Activated naive CD8-positive, alpha-beta T cell treated with anti-CD3 and anti-CD28 coated beads, Interleukin-2, amount 10 ng/mL, durations not matched to agents 7 days and 5 days (primary cell): ENCODE measurements around the gene ABCB6. TPM values are rescaled to one million over a fixed set of nuclear protein-coding genes. Genes with fewer than 3 reads are reported as not detected.
A peak's percentile ranks its signal among the peaks of the same experiment; 100 is the strongest.

Source experiments
- ATAC-seq: fragments of 150-1000 bp; cut with Tn5 transposase; one replicate; pipeline ENCODE4 v1.10.0; 2021; ENCODE audit warnings: low read depth, moderate library complexity
- POLR2A ChIA-PET: fragments of 350-600 bp; sonication (Branson Sonifier 250); formaldehyde crosslinking; loops from one replicate; lab custom pipeline; 2021; ENCODE audit warnings: antibody characterized with exemption; lab: Charles Lee
- DNase-seq: peaks from one replicate; pipeline ENCODE4 v3.0.0; 2021
- H3K27ac Mint-ChIP-seq: one replicate; pipeline ENCODE4 v1.8.0; 2022; ENCODE audit warnings: mild to moderate bottlenecking, mixed read lengths
- H3K27me3 Mint-ChIP-seq: one replicate; pipeline ENCODE4 v1.8.0; 2022; ENCODE audit warnings: mild to moderate bottlenecking, moderate library complexity, mixed read lengths
- H3K36me3 Mint-ChIP-seq: one replicate; pipeline ENCODE4 v1.8.0; 2021; ENCODE audit warnings: mild to moderate bottlenecking, mixed read lengths
- H3K4me1 Mint-ChIP-seq: one replicate; pipeline ENCODE4 v1.8.0; 2021; ENCODE audit warnings: mixed read lengths
- H3K4me3 Mint-ChIP-seq: one replicate; pipeline ENCODE4 v1.8.0; 2022; ENCODE audit warnings: mild to moderate bottlenecking, moderate library complexity, mixed read lengths
- H3K9me3 Mint-ChIP-seq: one replicate; pipeline ENCODE4 v1.8.0; 2021; ENCODE audit warnings: mixed read lengths
- total RNA-seq, 2 experiments: library from RNA; stranded (reverse); gene quantifications; one replicate each; pipeline ENCODE4 v1.2.3, GENCODE V29; 2021

The ABCB6 gene
- total RNA-seq, 2 experiments from 2014 or later: 13.1 to 14.3 TPM

GRCh38 chr2:219216535-219216915 is 2.2 kb downstream of the ABCB6 start:
- H3K27ac Mint-ChIP-seq: no peak overlapping the region
- ATAC-seq: no peak

GRCh38 chr2:219215871-219216534 is 2.8 kb downstream of the ABCB6 start:
- no peak for DNase-seq
- peaks cover 23% of the 10 kb centered on the region for H3K4me1 Mint-ChIP-seq
- POLR2A ChIA-PET: interaction anchor here (0.7 to 3.7 kb wide), 5 partner anchors 10 to 39 kb away, joined by 3 to 34 read pairs (median 7); partner anchors contain the start of genes ANKZF1, ATG9A, CNPPD1 and STK16
- H3K36me3 Mint-ChIP-seq: peaks cover 18% of the 10 kb centered on the region
- ATAC-seq: no peak
- H3K9me3 Mint-ChIP-seq: no peaks in the 10 kb centered on the region
- H3K27me3 Mint-ChIP-seq: no peaks in the 10 kb centered on the region
- H3K27ac Mint-ChIP-seq: no peak overlapping the region
- H3K4me3 Mint-ChIP-seq: no peak overlapping the region

More at GRCh38 chr2:219216535-219216915, 2.2 kb downstream of the ABCB6 start:
- POLR2A ChIA-PET: interaction anchor here (1.1 to 3.7 kb wide), 3 partner anchors 10 to 29 kb away, joined by 3 to 34 read pairs (median 7); partner anchors contain the start of genes ANKZF1, ATG9A, STK16 and ZFAND2B
- peaks cover 17% of the 10 kb centered on the region for H3K36me3 Mint-ChIP-seq
- no peaks in the 10 kb centered on the region for H3K9me3 Mint-ChIP-seq
- H3K27me3 Mint-ChIP-seq: no peaks in the 10 kb centered on the region
- H3K4me3 Mint-ChIP-seq: peak overlapping the region; percentile 35
- DNase-seq: no peak
- H3K4me1 Mint-ChIP-seq: peaks cover 18% of the 10 kb centered on the region

- no peaks in the 10 kb centered on the region for H3K27me3 Mint-ChIP-seq
- H3K4me3 Mint-ChIP-seq: no peak overlapping the region
- ATAC-seq (no peak), DNase-seq (no peak)
- peaks cover 19% of the 10 kb centered on the region for H3K36me3 Mint-ChIP-seq
- H3K27ac Mint-ChIP-seq: no peak overlapping the region
- POLR2A ChIA-PET: interaction anchor here (1.4 kb wide), 2 partner anchors 9 to 39 kb away, joined by 5 to 8 read pairs; partner anchors contain the start of gene ZFAND2B
- no peaks in the 10 kb centered on the region for H3K9me3 Mint-ChIP-seq
- H3K4me1 Mint-ChIP-seq: peaks cover 32% of the 10 kb centered on the region
Measured at GRCh38 chr2:219214786-219215185, 4.0 kb downstream of the ABCB6 start.

GRCh38 chr2:219214141-219214540 is 4.6 kb downstream of the ABCB6 start:
- H3K4me1 Mint-ChIP-seq: peaks cover 37% of the 10 kb centered on the region

GRCh38 chr2:219213486-219214071 is 5.2 kb downstream of the ABCB6 start:
- POLR2A ChIA-PET: interaction anchor here (1.2 to 1.4 kb wide), 2 partner anchors 37 to 38 kb away, joined by 3 to 5 read pairs; partner anchors contain the start of gene CNPPD1
- no peak for ATAC-seq
- peak overlapping the region; percentile 34 for H3K27ac Mint-ChIP-seq

More at GRCh38 chr2:219214141-219214540, 4.6 kb downstream of the ABCB6 start:
- Mint-ChIP-seq H3K27ac (peak overlapping the region; percentile 28), H3K9me3 (no peaks in the 10 kb centered on the region), H3K4me3 (no peak overlapping the region), H3K36me3 (peaks cover 17% of the 10 kb centered on the region), H3K27me3 (no peaks in the 10 kb centered on the region)
- POLR2A ChIA-PET: interaction anchor here (1.4 kb wide), 1 partner anchor 39 kb away, joined by 5 read pairs; no protein-coding TSS in a partner anchor
- ATAC-seq (no peak), DNase-seq (no peak)

GRCh38 chr2:219213026-219213415 is 5.7 kb downstream of the ABCB6 start:
- no peak for DNase-seq
- Mint-ChIP-seq H3K9me3 (no peaks in the 10 kb centered on the region), H3K4me3 (no peak overlapping the region), H3K27me3 (no peaks in the 10 kb centered on the region), H3K36me3 (peaks cover 22% of the 10 kb centered on the region), H3K27ac (peak overlapping the region; percentile 34), H3K4me1 (peaks cover 45% of the 10 kb centered on the region)
- no peak for ATAC-seq
- POLR2A ChIA-PET: interaction anchor here (1.2 kb wide), 1 partner anchor 36 kb away, joined by 3 read pairs; the partner anchor contains the start of gene CNPPD1

More at GRCh38 chr2:219213486-219214071, 5.2 kb downstream of the ABCB6 start:
- Mint-ChIP-seq H3K27me3 (no peaks in the 10 kb centered on the region), H3K36me3 (peaks cover 17% of the 10 kb centered on the region), H3K4me1 (peaks cover 40% of the 10 kb centered on the region), H3K9me3 (no peaks in the 10 kb centered on the region), H3K4me3 (no peak overlapping the region)
- no peak for DNase-seq

- ATAC-seq: no peak
- no peaks in the 10 kb centered on the region for H3K27me3 Mint-ChIP-seq
- no peaks in the 10 kb centered on the region for H3K9me3 Mint-ChIP-seq
Measured at GRCh38 chr2:219210886-219211362, 7.8 kb downstream of the ABCB6 start.

GRCh38 chr2:219210196-219210885 is 8.4 kb downstream of the ABCB6 start:
- no peak for ATAC-seq

More at GRCh38 chr2:219210886-219211362, 7.8 kb downstream of the ABCB6 start:
- POLR2A ChIA-PET: interaction anchor here (0.7 to 1.9 kb wide), 13 partner anchors 10 to 152 kb away, joined by 3 to 31 read pairs (median 5); partner anchors contain the start of genes ANKZF1, ATG9A, CNPPD1 and TUBA4A
- DNase-seq: no peak
- Mint-ChIP-seq H3K36me3 (peaks cover 19% of the 10 kb centered on the region), H3K27ac (peak overlapping the region; percentile 93), H3K4me1 (peaks cover 48% of the 10 kb centered on the region), H3K4me3 (peak overlapping the region; percentile 63)

GRCh38 chr2:219209236-219210195 is 9.2 kb downstream of the ABCB6 start:
- H3K27me3 Mint-ChIP-seq: no peaks in the 10 kb centered on the region
- ATAC-seq (no peak), DNase-seq (no peak)
- H3K9me3 Mint-ChIP-seq: no peaks in the 10 kb centered on the region
- H3K36me3 Mint-ChIP-seq: peaks cover 21% of the 10 kb centered on the region
- H3K27ac Mint-ChIP-seq: peak overlapping the region; percentile 88
- peak overlapping the region; percentile 62 for H3K4me3 Mint-ChIP-seq
- peaks cover 52% of the 10 kb centered on the region for H3K4me1 Mint-ChIP-seq
- POLR2A ChIA-PET: interaction anchor here (0.6 to 5.2 kb wide), 9 partner anchors 9 to 170 kb away, joined by 3 to 92 read pairs (median 8); partner anchors contain the start of genes ANKZF1, ATG9A, CNPPD1 and GLB1L

More at GRCh38 chr2:219210196-219210885, 8.4 kb downstream of the ABCB6 start:
- H3K4me3 Mint-ChIP-seq: peak overlapping the region; percentile 62
- H3K36me3 Mint-ChIP-seq: peaks cover 19% of the 10 kb centered on the region
- POLR2A ChIA-PET: interaction anchor here (0.8 to 5.2 kb wide), 8 partner anchors 9 to 51 kb away, joined by 3 to 92 read pairs (median 7); partner anchors contain the start of genes ANKZF1, ATG9A and CNPPD1
- no peaks in the 10 kb centered on the region for H3K9me3 Mint-ChIP-seq
- peak overlapping the region; percentile 88 for H3K27ac Mint-ChIP-seq
- peaks cover 52% of the 10 kb centered on the region for H3K4me1 Mint-ChIP-seq
- H3K27me3 Mint-ChIP-seq: no peaks in the 10 kb centered on the region
- no peak for DNase-seq

- ATAC-seq (no peak), DNase-seq (no peak)
- Mint-ChIP-seq H3K27ac (peak overlapping the region; percentile 93), H3K9me3 (peaks cover 7% of the 10 kb centered on the region), H3K36me3 (peaks cover 16% of the 10 kb centered on the region), H3K4me1 (peaks cover 47% of the 10 kb centered on the region), H3K27me3 (no peaks in the 10 kb centered on the region), H3K4me3 (peak overlapping the region; percentile 85)
- POLR2A ChIA-PET: interaction anchor here (0.7 to 5.2 kb wide), 8 partner anchors 22 to 49 kb away, joined by 3 to 92 read pairs (median 14); partner anchors contain the start of genes ANKZF1, ATG9A, CNPPD1 and GLB1L
Measured at GRCh38 chr2:219207884-219208740, 10.6 kb downstream of the ABCB6 start.
